Cardiac muscle cell (in vitro differentiated cells and primary cell): ENCODE measurements around the gene CCL15. TPM values are rescaled to one million over a fixed set of nuclear protein-coding genes. Genes with fewer than 3 reads are reported as not detected.

Experiments
- DNase-seq, 2 donors: peaks; one replicate each; pipeline versions ENCODE4 v3.0.0 to v3.0.0-alpha.2; 2010 to 2017; ENCODE audit warnings: low read depth in 1 of 2, low spot score in 1 of 2
- H3K27ac ChIP-seq: fragments of 200-600 bp; sonication (generic); 2 replicates; pipeline ENCODE4 v1.5.1; 2016
- H3K27me3 ChIP-seq: fragments of 200-600 bp; sonication (generic); 2 replicates; pipeline ENCODE4 v1.6.0; 2016; ENCODE audit warnings: control low read depth
- H3K36me3 ChIP-seq: fragments of 200-600 bp; sonication (generic); 2 replicates; pipeline ENCODE4 v1.5.1; 2016; ENCODE audit warnings: control low read depth
- H3K4me1 ChIP-seq: fragments of 200-600 bp; sonication (generic); 2 replicates; pipeline ENCODE4 v1.8.1; 2017; ENCODE audit warnings: low read depth, mild to moderate bottlenecking, mixed run types
- H3K4me3 ChIP-seq: fragments of 200-600 bp; sonication (generic); 2 replicates; pipeline ENCODE4 v1.5.1; 2016; ENCODE audit warnings: mild to moderate bottlenecking
- H3K9me3 ChIP-seq: fragments of 200-600 bp; sonication (generic); 2 replicates; pipeline ENCODE4 v1.5.1; 2017; ENCODE audit warnings: low read depth, mild to moderate bottlenecking, control low read depth
- CTCF ChIP-seq: IDR thresholded peaks from 2 replicates; pipeline ENCODE4 v1.5.1; 2012; ENCODE audit warnings: low read depth, mild to moderate bottlenecking, low read length
- polyA plus RNA-seq: library from polyadenylated mRNA; unstranded; fragments of >200 nt; fragmentation: Nextera tagmentation; extraction: Ambion mirVana; gene quantifications from 2 replicates; pipeline ENCODE4 v1.2.1, GENCODE V29; 2016
- total RNA-seq: library from RNA; depleted of rRNA; stranded (reverse); fragments of >200 nt; gene quantifications from 2 replicates; pipeline ENCODE4 v1.2.3, GENCODE V29; 2016

The CCL15 gene
- total RNA-seq (not detected in 2 replicates), polyA plus RNA-seq (not detected in 2 replicates)

- TF ChIP-seq CTCF: no peak
- Histone ChIP-seq H3K4me3 (no peak within 1 kb of the TSS), H3K4me1 (no peaks in the 10 kb centered on the region), H3K9me3 (no peaks in the 10 kb centered on the region), H3K27me3 (no peaks in the 10 kb centered on the region), H3K36me3 (no peaks in the 10 kb centered on the region), H3K27ac (no peak within 1 kb of the TSS)
- no peak for DNase-seq
Observed at GRCh38 chr17:36001110-36001771, at the start of gene CCL15. Gene CCL15, minus strand, starts transcription at chr17:36001553. Its CDS starts 61 bp downstream, at chr17:36001492.

GRCh38 chr17:36049643-36050042 is 48.3 kb upstream of the CCL15 start:
- Histone ChIP-seq H3K27me3 (no peaks in the 10 kb centered on the region), H3K4me1 (no peaks in the 10 kb centered on the region), H3K27ac (no peak overlapping the region), H3K9me3 (no peaks in the 10 kb centered on the region), H3K4me3 (no peak overlapping the region), H3K36me3 (no peaks in the 10 kb centered on the region)
- DNase-seq: no peak
- no peak for TF ChIP-seq CTCF

GRCh38 chr17:36048066-36048465 is 46.7 kb upstream of the CCL15 start:
- Histone ChIP-seq H3K4me3 (no peak overlapping the region), H3K27me3 (no peaks in the 10 kb centered on the region), H3K9me3 (no peaks in the 10 kb centered on the region), H3K27ac (no peak overlapping the region), H3K4me1 (no peaks in the 10 kb centered on the region), H3K36me3 (no peaks in the 10 kb centered on the region)
- no peak for DNase-seq
- TF ChIP-seq CTCF: no peak

GRCh38 chr17:36036235-36036634 is 34.9 kb upstream of the CCL15 start:
- no peak for TF ChIP-seq CTCF
- Histone ChIP-seq H3K27me3 (no peaks in the 10 kb centered on the region), H3K9me3 (no peaks in the 10 kb centered on the region), H3K4me3 (no peak overlapping the region), H3K4me1 (no peaks in the 10 kb centered on the region), H3K36me3 (no peaks in the 10 kb centered on the region), H3K27ac (no peak overlapping the region)
- no peak for DNase-seq

- no peak for DNase-seq
- no peaks in the 10 kb centered on the region for H3K9me3 ChIP-seq
- no peak overlapping the region for H3K4me3 ChIP-seq
- H3K36me3 ChIP-seq: no peaks in the 10 kb centered on the region
- H3K27me3 ChIP-seq: no peaks in the 10 kb centered on the region
- TF ChIP-seq CTCF: no peak
- no peak overlapping the region for H3K27ac ChIP-seq
- H3K4me1 ChIP-seq: no peaks in the 10 kb centered on the region
Observed at GRCh38 chr17:36034127-36034526, 32.8 kb upstream of the CCL15 start.
